ENCODE results near the gene CHST5. TPM values are rescaled to one million over a fixed set of nuclear protein-coding genes. Genes with fewer than 3 reads are reported as not detected.

The CHST5 gene
- total RNA-seq, 1 experiment from 2014 or later, result 1.3 TPM

DNA sequence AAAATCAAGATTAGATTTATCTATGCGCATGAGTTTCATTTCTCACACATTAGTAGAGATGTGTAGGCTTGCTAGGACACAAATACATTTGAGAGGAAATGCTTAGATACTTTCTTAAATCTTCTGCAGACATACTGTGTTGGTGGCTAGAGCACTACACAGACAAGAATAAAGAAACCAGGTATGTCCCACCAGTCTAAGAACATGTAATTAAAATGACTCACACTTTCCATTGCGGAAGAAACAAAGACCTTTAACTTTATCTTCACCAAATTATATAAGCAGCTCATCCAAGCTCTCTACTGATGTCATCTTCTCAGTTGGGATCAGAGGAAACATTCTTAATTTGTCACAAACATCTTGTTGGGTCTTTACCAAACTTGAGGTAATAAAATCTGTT is 42.8 kb upstream of the CHST5 start:
- TF ChIP-seq, protein P1, sequence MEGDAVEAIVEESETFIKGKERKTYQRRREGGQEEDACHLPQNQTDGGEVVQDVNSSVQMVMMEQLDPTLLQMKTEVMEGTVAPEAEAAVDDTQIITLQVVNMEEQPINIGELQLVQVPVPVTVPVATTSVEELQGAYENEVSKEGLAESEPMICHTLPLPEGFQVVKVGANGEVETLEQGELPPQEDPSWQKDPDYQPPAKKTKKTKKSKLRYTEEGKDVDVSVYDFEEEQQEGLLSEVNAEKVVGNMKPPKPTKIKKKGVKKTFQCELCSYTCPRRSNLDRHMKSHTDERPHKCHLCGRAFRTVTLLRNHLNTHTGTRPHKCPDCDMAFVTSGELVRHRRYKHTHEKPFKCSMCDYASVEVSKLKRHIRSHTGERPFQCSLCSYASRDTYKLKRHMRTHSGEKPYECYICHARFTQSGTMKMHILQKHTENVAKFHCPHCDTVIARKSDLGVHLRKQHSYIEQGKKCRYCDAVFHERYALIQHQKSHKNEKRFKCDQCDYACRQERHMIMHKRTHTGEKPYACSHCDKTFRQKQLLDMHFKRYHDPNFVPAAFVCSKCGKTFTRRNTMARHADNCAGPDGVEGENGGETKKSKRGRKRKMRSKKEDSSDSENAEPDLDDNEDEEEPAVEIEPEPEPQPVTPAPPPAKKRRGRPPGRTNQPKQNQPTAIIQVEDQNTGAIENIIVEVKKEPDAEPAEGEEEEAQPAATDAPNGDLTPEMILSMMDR (conservative IDR thresholded peaks at IDR 0.05), result no peak
- no peak for TF ChIP-seq EZH2 (IDR thresholded peaks at IDR 0.05; ENCODE audit: low read depth)
- Histone ChIP-seq H3F3A (ENCODE audit: insufficient read depth, low read depth) (peaks cover 9% of the 10 kb centered on the region; the same call in 1 of the 2 replicates), H3K4me1 (replicated peaks; ENCODE audit: insufficient read depth) (no peaks in the 10 kb centered on the region), H3K36me3 (ENCODE audit: low read depth) (peaks cover 24% of the 10 kb centered on the region), H3K9me3 (ENCODE audit: insufficient read depth, low read depth) (no peaks in the 10 kb centered on the region), H3K27ac (no peak overlapping the region), H3K4me3 (no peak overlapping the region), H2AFZ (no peak overlapping the region), H3K9me2 (ENCODE audit: insufficient read depth) (no peaks in the 10 kb centered on the region), H3K4me2 (no peak overlapping the region), H3K27me3 (ENCODE audit: insufficient read depth, low read depth) (no peaks in the 10 kb centered on the region), H4K20me1 (ENCODE audit: insufficient read depth) (peaks cover 11% of the 10 kb centered on the region; the same call in 1 of the 2 replicates), H3K79me2 (ENCODE audit: low read depth) (no peaks in the 10 kb centered on the region)
- DNase-seq, result no peak
- ChIA-PET CTCF (no interaction called here), POLR2A (ENCODE audit: unreplicated experiment) (interaction anchor here (0.5 to 0.7 kb wide), 2 partner anchors 21 to 63 kb away, joined by 3 to 13 read pairs; no protein-coding TSS in a partner anchor)
- no TSS peak for BruUV-seq (replicated peaks)
- intact Hi-C loops (cut with micrococcal nuclease; ENCODE audit: unreplicated experiment), result no loop called here

DNA sequence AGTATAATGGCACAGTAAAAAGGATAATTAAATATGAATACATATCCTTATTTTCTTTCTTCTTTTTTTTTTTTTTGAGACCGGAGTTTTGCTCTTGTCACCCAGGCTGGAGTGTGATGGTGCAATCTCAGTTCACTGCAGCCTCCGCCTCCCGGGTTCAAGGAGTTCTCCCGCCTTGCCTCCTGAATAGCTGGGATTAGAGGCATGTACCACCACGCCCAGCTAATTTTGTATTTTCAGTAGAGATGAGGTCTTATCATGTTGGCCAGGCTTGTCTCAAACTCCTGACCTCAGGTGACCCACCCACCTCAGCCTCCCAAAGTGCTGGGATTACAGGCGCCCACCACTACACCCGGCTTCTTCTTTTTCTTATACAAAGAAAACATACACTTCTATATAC is 42.3 kb upstream of the CHST5 start:
- no TSS peak for BruUV-seq (replicated peaks)
- Histone ChIP-seq H3K4me2 (no peak overlapping the region), H3K36me3 (ENCODE audit: low read depth) (peaks cover 26% of the 10 kb centered on the region), H3K4me1 (replicated peaks; ENCODE audit: insufficient read depth) (no peaks in the 10 kb centered on the region), H4K20me1 (ENCODE audit: insufficient read depth) (peaks cover 14% of the 10 kb centered on the region; the same call in 1 of the 2 replicates), H3K4me3 (no peak overlapping the region), H3F3A (ENCODE audit: insufficient read depth, low read depth) (peaks cover 7% of the 10 kb centered on the region; the same call in 1 of the 2 replicates), H2AFZ (no peak overlapping the region), H3K9me2 (ENCODE audit: insufficient read depth) (no peaks in the 10 kb centered on the region), H3K27ac (no peak overlapping the region), H3K27me3 (ENCODE audit: insufficient read depth, low read depth) (no peaks in the 10 kb centered on the region), H3K79me2 (ENCODE audit: low read depth) (no peaks in the 10 kb centered on the region), H3K9me3 (ENCODE audit: insufficient read depth, low read depth) (no peaks in the 10 kb centered on the region)
- intact Hi-C loops (cut with micrococcal nuclease; ENCODE audit: unreplicated experiment), result no loop called here
- CTCF ChIA-PET, result no interaction called here
- no peak for TF ChIP-seq EZH2 (IDR thresholded peaks at IDR 0.05; ENCODE audit: low read depth)
- TF ChIP-seq, protein P1 (conservative IDR thresholded peaks at IDR 0.05), result no peak
- POLR2A ChIA-PET (ENCODE audit: unreplicated experiment), result no interaction called here
- DNase-seq, result no peak

DNA sequence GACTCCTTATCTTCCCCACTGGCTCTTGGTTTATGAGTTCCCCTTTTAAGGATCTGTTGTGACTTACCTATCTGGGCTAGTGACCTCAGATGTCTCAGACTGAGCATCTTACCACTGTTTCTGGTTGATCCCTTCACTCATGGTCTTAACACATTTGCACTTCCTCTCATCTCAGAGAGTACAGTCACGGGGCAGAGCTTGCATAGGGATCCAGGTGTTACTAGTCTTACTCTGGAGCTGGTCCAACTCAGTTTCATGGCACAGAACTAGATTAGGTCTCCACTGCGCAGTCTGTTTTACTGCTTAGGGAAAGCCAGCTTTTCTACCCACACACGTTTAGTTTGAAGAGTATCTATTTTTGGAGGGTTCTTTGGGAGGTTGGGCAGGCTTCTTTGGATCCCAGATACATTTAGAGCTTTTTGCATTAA is 40.5 kb upstream of the CHST5 start:
- no peaks in the 10 kb centered on the region for H3K4me1 ChIP-seq (replicated peaks; ENCODE audit: insufficient read depth)
- H3K36me3 ChIP-seq (ENCODE audit: low read depth), result peaks cover 33% of the 10 kb centered on the region
- no peak for DNase-seq
- H3K27ac ChIP-seq, result no peak overlapping the region
- H4K20me1 ChIP-seq (ENCODE audit: insufficient read depth), result peaks cover 22% of the 10 kb centered on the region
- H3K4me2 ChIP-seq, result no peak overlapping the region
- ChIA-PET CTCF (interaction anchor here (0.6 kb wide), 1 partner anchor 59 kb away, joined by 3 read pairs; no protein-coding TSS in a partner anchor), POLR2A (ENCODE audit: unreplicated experiment) (no interaction called here)
- no peaks in the 10 kb centered on the region for H3K9me3 ChIP-seq (ENCODE audit: insufficient read depth, low read depth)
- BruUV-seq (replicated peaks), result no TSS peak
- H2AFZ ChIP-seq, result no peak overlapping the region
- no peaks in the 10 kb centered on the region for H3K9me2 ChIP-seq (ENCODE audit: insufficient read depth)
- H3K79me2 ChIP-seq (ENCODE audit: low read depth), result no peaks in the 10 kb centered on the region
- H3F3A ChIP-seq (ENCODE audit: insufficient read depth, low read depth), result peaks cover 5% of the 10 kb centered on the region; the same call in 1 of the 2 replicates
- no peak for TF ChIP-seq EZH2 (IDR thresholded peaks at IDR 0.05; ENCODE audit: low read depth)
- TF ChIP-seq, protein P1 (conservative IDR thresholded peaks at IDR 0.05), result no peak
- no peaks in the 10 kb centered on the region for H3K27me3 ChIP-seq (ENCODE audit: insufficient read depth, low read depth)
- no peak overlapping the region for H3K4me3 ChIP-seq
- intact Hi-C loops (cut with micrococcal nuclease; ENCODE audit: unreplicated experiment), result no loop called here
